K562 treated with DMSO at 1 percent for 4 hours (cell line): Measurements from ENCODE around the gene ZNF391. TPM values are rescaled to one million over a fixed set of nuclear protein-coding genes. Genes with fewer than 3 reads are reported as not detected.

Experiments
- total RNA-seq: library from RNA; unstranded; fragments of 300-600 nt; gene quantifications from 2 replicates; pipeline ENCODE4 v1.2.3, GENCODE V29; 2022; ENCODE audit not compliant: insufficient read depth

The ZNF391 gene
- 4.0 and 5.9 TPM in 2 replicates for total RNA-seq

DNA sequence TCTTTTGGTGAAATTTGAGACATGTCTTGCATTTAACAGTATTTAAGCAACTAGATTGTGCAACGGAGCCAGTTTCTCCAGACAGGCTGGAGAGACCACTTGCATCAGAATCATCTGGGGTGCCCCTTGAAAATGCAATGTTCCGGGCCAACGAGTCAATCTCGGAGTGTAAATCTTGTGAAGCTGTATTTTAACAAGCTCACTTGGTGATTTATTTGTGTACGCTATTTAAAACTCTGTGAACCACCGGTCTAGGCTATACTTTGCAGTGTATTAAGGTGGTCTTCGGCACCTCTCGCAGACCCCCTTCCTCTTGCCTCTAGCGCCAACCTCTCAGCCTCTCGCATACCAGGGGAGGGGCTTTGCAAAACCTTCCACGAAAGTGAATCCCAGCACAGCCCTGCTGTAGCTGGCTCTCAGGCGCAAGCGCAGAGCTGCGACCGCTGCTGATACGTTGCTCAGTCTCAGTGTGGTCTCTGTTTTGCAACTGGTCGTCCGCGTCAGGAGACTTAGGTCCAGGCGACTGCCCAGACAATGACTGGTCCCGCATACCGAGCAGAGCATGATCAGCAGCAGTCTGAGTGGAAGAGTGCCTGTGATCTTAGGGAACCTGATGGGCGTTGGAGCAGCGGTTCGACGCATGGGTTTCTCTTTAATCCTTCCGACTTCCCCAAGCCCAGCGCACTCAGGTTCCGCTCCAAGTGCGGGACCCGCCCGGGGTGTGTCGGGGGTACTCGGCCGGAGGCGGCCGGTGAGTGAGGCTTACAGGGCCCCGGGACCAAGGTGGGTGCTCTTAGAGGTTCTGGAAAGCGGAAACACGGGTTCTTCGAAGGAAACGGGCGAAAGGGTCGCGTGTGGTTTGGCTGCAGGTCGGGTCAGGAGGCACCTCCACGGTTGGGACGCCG, at the start of gene ZNF391:
ZNF391 (plus strand) TSS at position 467 of the 905 bp plus-strand sequence. CDS start 11,612 bp downstream, outside the sequence.

Other genes with a start within 250 kb of the ZNF391 start
- gene PRSS16, start 141.1 kb upstream of the ZNF391 start, total RNA-seq, result 37.1 and 40.9 TPM in 2 replicates
- not detected in 2 replicates for gene POM121L2, start 76.5 kb upstream of the ZNF391 start, total RNA-seq
- 10.2 and 14.7 TPM in 2 replicates for gene ZNF184, start 84.3 kb downstream of the ZNF391 start, total RNA-seq